ENCODE measurements around the gene KRTAP23-1. TPM values are rescaled to one million over a fixed set of nuclear protein-coding genes. Genes with fewer than 3 reads are reported as not detected.

The KRTAP23-1 gene
- total RNA-seq, 4 donors from 2014 or later, result not detected

DNA sequence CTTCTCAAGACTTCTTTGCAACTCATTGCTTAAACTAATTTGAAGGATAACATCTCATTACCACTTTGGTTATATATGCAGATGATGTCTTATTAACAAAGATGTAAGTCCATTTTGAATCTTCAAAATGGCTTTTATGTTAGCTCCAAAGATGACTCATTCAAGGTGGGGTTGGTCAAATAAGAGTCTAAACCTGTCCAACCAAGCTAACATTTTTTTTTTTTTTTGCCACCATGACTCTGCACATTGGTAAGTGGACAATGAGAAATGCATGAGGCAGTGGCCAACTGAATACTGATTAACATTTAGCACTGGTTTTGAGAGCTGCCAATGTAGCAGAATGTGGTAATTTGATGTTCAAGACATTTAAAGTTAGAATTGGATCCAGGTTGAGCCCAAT is 10.6 kb downstream of the KRTAP23-1 start:
- H3K36me3 ChIP-seq, result no peaks in the 10 kb centered on the region
- no peaks in the 10 kb centered on the region for H3K9me3 ChIP-seq
- no peak overlapping the region for H3K27ac ChIP-seq (replicated peaks in 1 of 4)
- no peak overlapping the region for H3K4me3 ChIP-seq
- DNase-seq (ENCODE audit: extremely low spot score), result no peak
- no peak for TF ChIP-seq EP300 (IDR thresholded peaks at IDR 0.05)
- TF ChIP-seq POLR2AphosphoS5 (IDR thresholded peaks at IDR 0.05), result no peak
- TF ChIP-seq, protein P1, sequence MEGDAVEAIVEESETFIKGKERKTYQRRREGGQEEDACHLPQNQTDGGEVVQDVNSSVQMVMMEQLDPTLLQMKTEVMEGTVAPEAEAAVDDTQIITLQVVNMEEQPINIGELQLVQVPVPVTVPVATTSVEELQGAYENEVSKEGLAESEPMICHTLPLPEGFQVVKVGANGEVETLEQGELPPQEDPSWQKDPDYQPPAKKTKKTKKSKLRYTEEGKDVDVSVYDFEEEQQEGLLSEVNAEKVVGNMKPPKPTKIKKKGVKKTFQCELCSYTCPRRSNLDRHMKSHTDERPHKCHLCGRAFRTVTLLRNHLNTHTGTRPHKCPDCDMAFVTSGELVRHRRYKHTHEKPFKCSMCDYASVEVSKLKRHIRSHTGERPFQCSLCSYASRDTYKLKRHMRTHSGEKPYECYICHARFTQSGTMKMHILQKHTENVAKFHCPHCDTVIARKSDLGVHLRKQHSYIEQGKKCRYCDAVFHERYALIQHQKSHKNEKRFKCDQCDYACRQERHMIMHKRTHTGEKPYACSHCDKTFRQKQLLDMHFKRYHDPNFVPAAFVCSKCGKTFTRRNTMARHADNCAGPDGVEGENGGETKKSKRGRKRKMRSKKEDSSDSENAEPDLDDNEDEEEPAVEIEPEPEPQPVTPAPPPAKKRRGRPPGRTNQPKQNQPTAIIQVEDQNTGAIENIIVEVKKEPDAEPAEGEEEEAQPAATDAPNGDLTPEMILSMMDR (IDR thresholded peaks at IDR 0.05), result no peak
- no peak for TF ChIP-seq POLR2A (IDR thresholded peaks at IDR 0.05; ENCODE audit: low read depth)
- intact Hi-C loops (cut with DNase I), result no loop called here
- no peaks in the 10 kb centered on the region for H3K4me1 ChIP-seq
- H3K27me3 ChIP-seq, result no peaks in the 10 kb centered on the region

DNA sequence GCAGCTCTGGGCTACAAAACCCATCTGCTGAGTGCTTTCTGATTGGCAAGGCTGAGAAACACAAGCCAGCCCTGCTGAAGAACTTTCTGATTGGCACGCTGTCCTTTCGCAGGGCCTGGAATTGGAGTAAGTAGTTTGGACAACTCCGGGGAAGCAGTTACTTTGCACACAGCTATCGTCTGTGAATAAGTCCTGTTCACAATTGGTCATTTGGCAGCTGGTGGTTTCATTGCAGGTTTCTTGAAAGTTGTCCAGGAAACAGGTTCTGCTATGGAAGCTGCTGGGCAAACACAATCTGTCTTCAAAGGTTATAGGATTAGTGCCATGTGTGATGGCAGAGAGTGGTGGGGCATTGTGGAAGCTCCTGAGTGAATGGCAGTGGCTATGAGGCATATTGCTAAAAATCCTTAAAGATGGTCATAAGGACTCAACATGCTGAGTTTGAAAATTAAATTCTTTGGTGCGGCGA is 11.1 kb downstream of the KRTAP23-1 start, which contains the start of gene KRTAP27-1:
Gene KRTAP27-1, minus strand, starts transcription at position 419 of the 469 bp plus-strand sequence. Its CDS starts 26 bp downstream, at position 393.
- 90% methylated on average over 6 of the region's 6 CpGs for WGBS
- no peaks in the 10 kb centered on the region for H3K9me3 ChIP-seq
- no peak within 1 kb of the TSS for H3K4me3 ChIP-seq
- no peak for DNase-seq (ENCODE audit: extremely low spot score)
- H3K27me3 ChIP-seq, result no peaks in the 10 kb centered on the region
- H3K27ac ChIP-seq (replicated peaks in 1 of 4), result no peak within 1 kb of the TSS
- intact Hi-C loops (cut with DNase I), result no loop called here
- TF ChIP-seq, protein P1 (IDR thresholded peaks at IDR 0.05), result no peak
- TF ChIP-seq POLR2A (IDR thresholded peaks at IDR 0.05; ENCODE audit: low read depth) (no peak), EP300 (IDR thresholded peaks at IDR 0.05) (no peak), POLR2AphosphoS5 (IDR thresholded peaks at IDR 0.05) (no peak)
- no peaks in the 10 kb centered on the region for H3K36me3 ChIP-seq
- H3K4me1 ChIP-seq, result no peaks in the 10 kb centered on the region

DNA sequence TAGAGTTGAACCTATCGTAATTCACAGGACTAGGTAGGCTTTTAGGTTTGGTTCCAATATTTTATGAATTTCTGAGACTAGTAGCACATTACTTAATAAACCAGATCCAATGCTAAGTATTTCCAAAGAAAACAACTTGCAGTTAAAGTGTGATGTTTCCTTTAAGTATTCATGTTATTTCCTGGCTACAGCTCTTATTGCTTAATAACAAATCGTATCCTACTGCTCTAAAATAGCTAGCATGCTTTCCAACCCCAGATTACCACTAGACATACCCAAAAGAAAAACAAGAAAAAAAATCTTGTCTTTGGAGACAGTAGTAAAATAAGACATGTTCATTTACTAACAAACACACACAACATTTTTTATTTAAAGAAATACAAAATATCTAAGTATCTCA is 11.8 kb downstream of the KRTAP23-1 start:
- no peak overlapping the region for H3K27ac ChIP-seq (replicated peaks in 1 of 4)
- no peaks in the 10 kb centered on the region for H3K27me3 ChIP-seq
- intact Hi-C loops (cut with DNase I), result no loop called here
- no peaks in the 10 kb centered on the region for H3K36me3 ChIP-seq
- H3K4me1 ChIP-seq, result no peaks in the 10 kb centered on the region
- TF ChIP-seq POLR2AphosphoS5 (IDR thresholded peaks at IDR 0.05) (no peak), EP300 (IDR thresholded peaks at IDR 0.05) (no peak), POLR2A (IDR thresholded peaks at IDR 0.05; ENCODE audit: low read depth) (no peak)
- TF ChIP-seq, protein P1 (IDR thresholded peaks at IDR 0.05), result no peak
- no peaks in the 10 kb centered on the region for H3K9me3 ChIP-seq
- DNase-seq (ENCODE audit: extremely low spot score), result no peak
- H3K4me3 ChIP-seq, result no peak overlapping the region
- WGBS, result 50% methylated on average over 2 of the region's 2 CpGs

DNA sequence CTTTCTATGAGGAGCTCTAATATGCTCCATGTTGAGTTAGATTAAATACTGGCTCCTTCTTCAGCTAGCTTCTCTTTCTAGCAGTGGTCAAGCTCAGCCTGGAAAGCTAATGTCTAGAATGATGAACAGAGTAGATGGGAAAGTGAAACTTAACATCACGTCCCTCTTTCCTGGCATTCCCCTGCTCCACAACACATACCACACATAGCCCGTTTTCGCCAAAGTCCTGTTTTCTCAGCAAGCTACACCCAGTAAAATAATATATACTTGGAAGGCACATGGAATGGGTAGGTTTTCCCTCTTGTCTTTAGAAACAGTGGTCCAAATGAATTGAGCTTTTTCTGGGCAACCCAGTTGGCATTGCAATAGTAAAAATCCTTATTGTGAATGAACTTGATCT is 14.7 kb downstream of the KRTAP23-1 start:
- Histone ChIP-seq H3K27me3 (no peaks in the 10 kb centered on the region), H3K4me3 (no peak overlapping the region), H3K36me3 (no peaks in the 10 kb centered on the region), H3K4me1 (no peaks in the 10 kb centered on the region), H3K9me3 (no peaks in the 10 kb centered on the region), H3K27ac (replicated peaks in 1 of 4) (no peak overlapping the region)
- intact Hi-C loops (cut with DNase I), result no loop called here
- no peak for DNase-seq (ENCODE audit: extremely low spot score)
- TF ChIP-seq POLR2AphosphoS5 (IDR thresholded peaks at IDR 0.05) (no peak), POLR2A (IDR thresholded peaks at IDR 0.05; ENCODE audit: low read depth) (no peak)
- TF ChIP-seq, protein P1 (IDR thresholded peaks at IDR 0.05), result no peak
- WGBS, result 71% methylated on average over 3 of the region's 3 CpGs

DNA sequence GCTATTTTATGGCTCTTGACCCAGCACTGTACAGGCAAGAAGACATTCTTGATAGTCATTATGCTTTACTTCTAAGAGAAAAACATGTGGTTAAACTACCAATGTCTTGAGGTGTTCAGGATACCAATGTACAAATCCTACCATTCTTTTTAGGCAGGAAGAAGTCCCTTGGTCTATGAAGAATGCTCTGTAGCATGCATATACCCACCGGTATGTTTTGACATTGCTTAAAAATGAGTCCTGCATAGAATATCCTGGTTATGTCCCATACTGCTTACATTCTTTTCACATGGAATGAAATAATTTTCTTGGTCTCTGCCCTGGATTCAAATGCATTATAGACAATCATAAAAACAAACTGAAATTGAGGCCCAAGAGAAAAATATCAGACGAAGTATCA is 15.7 kb downstream of the KRTAP23-1 start:
- 71% methylated on average over 2 of the region's 2 CpGs for WGBS
- intact Hi-C loops (cut with DNase I), result no loop called here
- no peak for TF ChIP-seq POLR2A (IDR thresholded peaks at IDR 0.05; ENCODE audit: low read depth)
- no peak for TF ChIP-seq EP300 (IDR thresholded peaks at IDR 0.05)
- TF ChIP-seq, protein P1 (IDR thresholded peaks at IDR 0.05), result no peak
- no peak for TF ChIP-seq POLR2AphosphoS5 (IDR thresholded peaks at IDR 0.05)
- no peak for DNase-seq (ENCODE audit: extremely low spot score)
- H3K4me3 ChIP-seq, result no peak overlapping the region
- no peaks in the 10 kb centered on the region for H3K27me3 ChIP-seq
- H3K36me3 ChIP-seq, result no peaks in the 10 kb centered on the region
- H3K27ac ChIP-seq (replicated peaks in 1 of 4), result no peak overlapping the region
- no peaks in the 10 kb centered on the region for H3K4me1 ChIP-seq
- H3K9me3 ChIP-seq, result no peaks in the 10 kb centered on the region

Measured in esophagus muscularis mucosa (tissue), 4 donors.